GM18526 (cell line): ENCODE data around the gene GALNTL6.

Experiments
- POLR2A ChIP-seq: IDR thresholded peaks from 3 replicates; pipeline ENCODE4 v1.6.1; 2011; ENCODE audit not compliant: insufficient read length; ENCODE audit errors: extremely low read depth

GALNTL6 gene

DNA sequence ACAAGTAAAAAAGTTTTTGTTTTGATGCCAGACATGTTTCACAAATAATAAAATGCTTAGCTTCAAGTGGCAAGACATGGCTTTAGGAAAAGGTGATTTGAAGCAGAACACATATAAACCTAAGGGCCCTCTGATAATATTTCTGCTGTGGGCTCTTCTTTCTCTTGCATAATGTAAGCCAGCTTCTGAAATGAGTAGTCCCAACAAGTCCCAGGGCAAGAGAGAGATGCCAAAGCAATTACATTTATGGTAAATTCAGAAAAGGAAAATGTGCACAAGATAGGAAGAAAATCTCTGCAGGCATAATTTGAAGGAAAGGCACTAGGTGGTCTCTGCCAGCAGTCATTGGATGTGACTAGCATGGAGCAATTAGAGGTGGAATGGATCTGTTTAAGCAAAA lies 1184.7 kb downstream of the GALNTL6 start:
- TF ChIP-seq POLR2A: no peak

DNA sequence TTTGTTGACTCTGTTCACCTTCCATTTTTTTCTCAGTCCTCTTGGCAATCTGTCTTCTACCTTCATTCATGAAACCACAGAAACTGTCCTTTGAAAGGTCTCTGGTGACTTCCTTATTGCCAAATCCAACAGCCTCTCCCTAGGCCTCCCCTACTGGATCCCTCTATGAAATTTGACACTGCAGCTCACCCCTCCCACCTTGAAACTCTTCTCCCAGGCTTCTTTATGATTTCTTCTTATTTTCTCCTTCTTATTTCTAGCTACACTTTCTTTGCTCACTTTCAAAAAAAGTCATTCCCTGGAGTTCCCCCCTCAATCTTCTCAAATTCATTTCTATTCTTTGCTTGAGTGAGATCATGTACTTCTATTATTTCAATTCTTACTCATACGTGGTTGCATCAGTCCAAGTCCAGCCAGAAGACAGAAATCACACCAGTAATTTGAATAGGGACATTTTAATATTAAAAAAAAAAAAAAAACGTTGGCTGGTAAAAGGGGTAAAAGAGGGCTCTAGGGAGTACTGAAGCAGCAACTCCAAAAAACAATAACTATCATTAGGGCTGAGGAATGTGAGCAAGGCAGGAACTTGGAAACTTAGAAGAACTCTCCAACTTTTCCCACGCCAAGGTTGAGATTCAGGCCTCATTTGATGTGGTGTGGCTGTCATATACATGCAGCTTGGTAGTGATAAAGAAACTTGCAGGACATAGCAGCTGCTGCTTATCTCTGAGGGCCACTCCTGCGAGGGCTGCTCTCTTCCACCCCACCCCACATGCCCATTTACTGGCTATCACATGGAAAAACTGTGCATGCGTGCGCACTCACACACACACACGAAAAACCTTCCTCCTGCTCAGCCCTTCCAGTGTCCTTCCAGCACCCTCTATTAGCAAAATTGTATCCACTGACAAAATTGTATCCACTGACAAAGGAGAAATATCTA lies 1185.6 kb downstream of the GALNTL6 start:
- no peak for TF ChIP-seq POLR2A

DNA sequence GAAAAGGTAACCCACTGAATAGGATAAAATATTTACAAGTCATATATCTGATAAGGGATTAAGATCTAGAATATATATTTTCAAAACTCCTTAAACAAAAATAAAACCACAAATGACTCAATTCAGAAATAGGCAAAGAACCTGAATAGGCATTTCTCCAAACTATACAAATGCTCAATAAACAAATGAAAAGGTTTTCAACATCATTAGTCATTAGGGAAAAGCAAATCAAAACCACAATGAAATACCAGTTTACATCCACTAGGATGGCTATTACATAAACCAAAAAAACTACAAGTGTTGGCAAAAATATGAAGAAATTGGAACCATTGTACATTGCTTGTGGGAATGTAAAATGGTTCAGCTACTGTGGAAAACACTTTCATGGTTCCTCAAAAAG lies 1188.4 kb downstream of the GALNTL6 start:
- TF ChIP-seq POLR2A: no peak

DNA sequence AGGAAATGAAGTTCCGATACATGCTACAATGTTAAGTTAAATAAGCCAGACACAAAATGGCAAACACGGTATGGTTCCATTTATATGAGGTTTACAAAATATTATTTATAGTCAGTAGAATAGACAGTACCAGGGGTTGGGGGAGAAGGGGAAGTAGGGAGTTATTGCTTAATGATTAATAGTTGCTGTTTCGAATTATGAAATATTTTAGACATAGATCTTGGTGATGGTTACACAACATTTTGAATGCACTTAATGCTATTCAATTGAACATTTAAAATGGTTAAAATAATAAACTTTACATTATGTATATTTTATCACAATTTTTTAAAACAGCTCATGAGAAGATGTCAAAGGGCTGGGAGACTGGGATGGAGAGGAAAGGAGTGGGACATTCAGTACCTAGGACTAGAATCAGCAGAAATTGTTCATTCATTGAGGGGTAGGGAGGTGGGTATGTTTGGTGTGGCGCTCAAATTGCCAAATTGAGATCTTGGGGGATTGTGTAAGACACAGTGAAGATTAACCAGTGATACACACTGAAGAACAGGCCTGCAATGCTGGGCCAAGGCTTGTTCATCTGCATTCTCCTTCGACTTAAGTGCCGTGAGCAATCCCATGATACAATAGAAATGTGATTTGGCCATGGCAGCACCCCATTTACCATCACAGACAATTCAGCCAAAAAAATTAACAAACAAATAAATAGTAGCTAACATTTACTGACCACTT lies 1189.8 kb downstream of the GALNTL6 start:
- no peak for TF ChIP-seq POLR2A

- TF ChIP-seq POLR2A: no peak
Measured at GRCh38 chr4:173005912-173006633, 1192.9 kb downstream of the GALNTL6 start.

- no peak for TF ChIP-seq POLR2A
Measured at GRCh38 chr4:173008436-173008835, 1195.2 kb downstream of the GALNTL6 start.

DNA sequence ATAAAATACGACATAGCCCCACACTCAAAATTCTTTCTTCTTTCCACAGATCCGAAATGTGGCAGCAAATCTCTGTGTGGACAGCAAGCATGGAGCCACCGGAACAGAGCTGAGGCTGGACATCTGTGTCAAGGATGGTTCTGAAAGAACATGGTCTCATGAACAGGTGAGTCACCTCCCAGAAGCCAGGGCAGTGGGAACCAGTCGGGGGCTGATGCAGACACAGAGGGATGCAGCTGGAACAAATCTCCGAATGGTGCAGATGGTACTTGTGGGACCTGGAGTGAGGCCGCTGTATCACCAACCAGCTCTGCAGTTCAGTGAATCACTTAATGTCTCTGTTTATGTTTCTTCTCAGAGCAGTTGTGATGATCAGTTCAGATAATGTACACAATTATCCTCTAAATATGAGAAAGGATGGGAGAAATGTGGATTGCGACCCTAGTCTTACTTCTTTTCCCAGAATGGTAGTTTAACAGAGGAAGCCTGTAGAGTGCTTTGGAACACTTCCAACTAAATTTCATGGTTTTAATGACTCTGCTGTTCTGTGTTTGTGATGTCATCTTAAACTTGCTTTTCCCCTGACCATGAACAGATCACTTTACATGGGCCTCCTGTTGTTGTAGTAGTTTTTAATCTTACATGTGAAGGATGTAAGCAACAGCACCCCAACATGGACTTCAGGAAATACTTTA lies 1196.1 kb downstream of the GALNTL6 start:
- no peak for TF ChIP-seq POLR2A

DNA sequence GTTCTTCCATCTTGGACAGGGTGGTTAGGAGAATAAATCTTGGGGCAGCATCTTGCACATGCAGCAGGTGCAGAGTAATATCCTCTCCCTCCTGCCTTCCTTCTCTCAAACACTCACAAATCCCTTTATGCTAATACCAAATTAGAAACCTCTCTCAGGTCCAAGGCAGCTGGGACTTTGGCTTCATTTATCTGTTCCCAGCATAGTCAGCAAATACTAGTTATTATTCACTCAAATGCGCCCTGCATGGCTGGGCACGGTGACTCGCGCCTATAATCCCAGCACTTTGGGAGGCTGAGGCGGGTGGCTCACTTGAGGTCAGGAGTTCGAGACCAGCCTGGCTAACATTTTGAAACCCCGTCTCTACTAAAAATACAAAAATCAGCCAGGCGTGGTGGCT lies 1199.4 kb downstream of the GALNTL6 start:
- TF ChIP-seq POLR2A: no peak

DNA sequence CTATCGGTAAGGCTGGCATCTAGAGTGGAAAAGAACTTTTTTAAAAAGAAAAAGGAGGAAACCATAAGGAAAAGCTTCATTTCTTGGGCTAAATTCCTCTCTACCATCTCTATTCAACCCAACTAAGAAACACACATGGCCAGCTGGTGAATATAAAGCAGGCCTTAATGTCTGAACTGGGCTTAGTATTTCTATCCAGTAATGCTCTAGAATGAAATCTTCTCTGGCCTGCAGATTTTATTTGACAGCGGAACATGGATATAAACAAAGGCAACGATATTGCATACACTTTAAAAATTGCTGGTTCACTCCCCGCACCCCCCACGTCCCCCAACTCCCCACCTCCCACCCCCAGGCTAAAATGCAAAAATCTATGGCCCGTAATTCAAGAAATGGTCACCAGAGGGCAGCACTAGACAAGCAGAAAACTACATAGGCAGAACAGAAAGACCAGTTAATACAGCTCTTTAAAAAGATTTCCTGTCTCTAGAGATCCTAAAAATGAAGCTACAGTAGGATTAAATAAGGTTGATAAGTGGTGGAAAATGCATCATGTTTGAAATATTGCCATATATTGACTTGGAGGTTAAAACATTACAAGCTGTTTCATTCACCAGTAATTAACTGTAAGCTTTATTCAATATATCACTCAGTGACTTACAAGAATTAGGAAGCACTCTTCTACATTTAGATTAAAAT lies 1200.2 kb downstream of the GALNTL6 start:
- no peak for TF ChIP-seq POLR2A

DNA sequence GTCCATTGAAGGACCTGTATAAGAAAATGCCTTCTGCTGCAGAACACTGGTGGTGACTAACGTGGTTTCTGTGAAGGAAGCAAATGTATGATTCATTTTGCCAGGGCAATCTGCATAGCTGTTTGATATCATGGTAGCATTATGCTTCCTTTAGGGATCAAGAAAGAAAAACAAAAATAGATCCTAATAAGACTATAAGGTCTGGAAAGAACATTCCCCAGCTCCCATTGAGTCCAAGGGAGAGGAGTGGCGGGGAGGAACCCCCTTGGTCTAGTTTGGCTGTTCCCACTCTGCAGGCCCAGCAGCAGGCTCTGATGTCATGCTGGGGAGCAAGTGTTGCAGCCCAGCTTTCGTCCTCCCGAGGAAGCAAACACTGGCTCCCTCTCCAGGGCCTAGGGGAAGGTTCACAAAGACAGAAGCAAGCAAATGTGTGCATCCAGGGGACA lies 1200.9 kb downstream of the GALNTL6 start:
- no peak for TF ChIP-seq POLR2A

- no peak for TF ChIP-seq POLR2A
Measured at GRCh38 chr4:173014836-173015235, 1201.6 kb downstream of the GALNTL6 start.

DNA sequence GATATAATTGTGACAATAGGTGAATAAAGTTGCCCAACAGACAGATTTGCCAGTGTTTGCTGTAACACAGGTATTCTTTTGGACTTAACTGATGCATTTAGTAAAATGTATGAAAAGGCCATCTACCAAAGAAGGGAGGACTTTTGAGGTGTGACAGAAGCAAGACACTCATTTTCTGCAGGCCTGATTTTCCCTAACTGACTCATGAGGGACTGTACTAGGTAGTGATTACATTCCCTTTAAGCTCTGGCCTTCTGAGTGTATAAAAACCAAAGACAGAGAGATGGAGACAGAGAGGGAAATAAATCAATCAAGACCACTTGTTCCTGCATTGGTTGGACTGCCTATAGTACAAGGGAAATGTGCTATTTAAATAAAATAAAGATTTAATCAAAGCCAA lies 1204.6 kb downstream of the GALNTL6 start:
- TF ChIP-seq POLR2A: no peak

- TF ChIP-seq POLR2A: no peak
Measured at GRCh38 chr4:173018446-173018845, 1205.2 kb downstream of the GALNTL6 start.

GRCh38 chr4:173019664-173020063 lies 1206.5 kb downstream of the GALNTL6 start:
- TF ChIP-seq POLR2A: no peak

DNA sequence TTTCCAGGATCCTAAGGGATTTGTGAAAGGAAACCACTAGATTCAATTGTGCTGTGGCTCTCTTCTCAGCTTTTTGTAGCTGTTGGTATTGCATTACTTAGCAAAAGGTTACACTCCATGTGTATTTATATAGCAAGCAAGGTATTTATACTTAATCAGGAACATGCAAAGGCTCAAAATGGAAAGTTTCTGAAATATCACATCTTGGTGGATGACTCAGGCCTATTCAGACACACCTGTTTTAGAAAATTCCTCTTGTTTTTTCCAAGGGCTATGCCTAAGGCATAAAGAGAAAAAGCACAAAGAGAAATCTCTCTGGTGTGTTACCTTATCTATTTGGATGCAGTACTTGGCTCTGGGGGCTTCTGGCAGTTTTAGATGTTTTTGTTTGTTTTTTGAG lies 1211.0 kb downstream of the GALNTL6 start:
- no peak for TF ChIP-seq POLR2A

DNA sequence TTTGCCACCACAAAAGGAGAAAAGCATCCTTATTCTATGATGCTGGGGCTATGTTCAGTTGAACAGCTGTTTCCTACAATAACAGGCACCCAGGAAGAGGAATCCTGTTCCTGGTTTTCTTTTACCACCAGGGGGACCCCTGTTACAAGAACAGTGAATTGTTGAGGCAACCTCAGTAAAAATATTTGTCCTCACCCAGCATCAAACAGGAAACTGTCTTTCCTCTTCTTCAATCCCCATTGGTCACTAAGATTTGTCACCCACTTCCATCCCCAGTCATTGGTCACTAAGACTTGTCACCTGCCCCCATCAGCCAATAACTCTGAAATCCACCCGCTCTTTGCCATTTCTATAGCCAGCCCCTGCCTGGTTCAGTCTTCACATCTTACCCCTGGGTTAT lies 1211.9 kb downstream of the GALNTL6 start:
- no peak for TF ChIP-seq POLR2A
